Natural killer cell (primary cell): ENCODE results near the gene NYAP2. TPM values are rescaled to one million over a fixed set of nuclear protein-coding genes. Genes with fewer than 3 reads are reported as not detected.

Experiments used
- ATAC-seq, 3 donors: fragments of 150-1000 bp in 2 of 3; fragments of 200-7000 bp in 1 of 3; cut with Tn5 transposase; 1 replicate in 1 of 3; 2 replicates in 2 of 3; pipeline ENCODE4 v1.10.0; 2021; ENCODE audit warnings: mild to moderate bottlenecking in 2 of 3, moderate library complexity in 2 of 3
- DNase-seq, 2 donors: peaks; one replicate each; pipeline versions ENCODE4 v3.0.0 to v3.0.0-alpha.2; 2013 to 2021; ENCODE audit warnings: mixed read lengths in 1 of 2
- H3K27ac ChIP-seq: one replicate; pipeline ENCODE4 v1.5.1; 2013; ENCODE audit warnings: mild to moderate bottlenecking, low read length
- H3K27me3 ChIP-seq: one replicate; pipeline ENCODE4 v1.6.1; 2013; ENCODE audit warnings: low read length; ENCODE audit not compliant: control insufficient read depth, insufficient read depth
- H3K36me3 ChIP-seq: one replicate; pipeline ENCODE4 v1.6.1; 2013; ENCODE audit warnings: low read length; ENCODE audit not compliant: control insufficient read depth, insufficient read depth
- H3K4me1 ChIP-seq: one replicate; pipeline ENCODE4 v1.6.1; 2013; ENCODE audit warnings: low read length; ENCODE audit not compliant: control insufficient read depth, insufficient read depth
- H3K4me3 ChIP-seq: one replicate; pipeline ENCODE4 v1.5.1; 2013; ENCODE audit warnings: low read length
- H3K9me3 ChIP-seq: one replicate; pipeline ENCODE4 v1.6.1; 2013; ENCODE audit warnings: low read length; ENCODE audit not compliant: control insufficient read depth, insufficient read depth
- H3K27ac Mint-ChIP-seq, 2 donors: one replicate each; pipeline ENCODE4 v1.8.0; 2022; ENCODE audit warnings: mild to moderate bottlenecking in 2 of 2, mixed read lengths in 2 of 2, moderate library complexity in 1 of 2
- H3K27me3 Mint-ChIP-seq, 2 donors: one replicate each; pipeline ENCODE4 v1.8.0; 2022; ENCODE audit warnings: low read depth in 2 of 2, mixed read lengths in 2 of 2
- H3K36me3 Mint-ChIP-seq: one replicate; pipeline ENCODE4 v1.8.0; 2022; ENCODE audit warnings: mixed read lengths
- H3K4me1 Mint-ChIP-seq, 2 donors: one replicate each; pipeline ENCODE4 v1.8.0; 2022; ENCODE audit warnings: mixed read lengths in 2 of 2
- H3K4me3 Mint-ChIP-seq: one replicate; pipeline ENCODE4 v1.8.0; 2022; ENCODE audit warnings: mild to moderate bottlenecking, moderate library complexity, mixed read lengths
- H3K9me3 Mint-ChIP-seq, 2 donors: one replicate each; pipeline ENCODE4 v1.8.0; 2022; ENCODE audit warnings: mixed read lengths in 2 of 2
- CTCF ChIP-seq: fragments of 200-600 bp; IDR thresholded peaks from one replicate; pipeline ENCODE4 v1.8.0; 2022; ENCODE audit warnings: antibody characterized with exemption
- WGBS: methylation state at CpG from one replicate; pipeline ENCODE4 v1.1.7; 2013; ENCODE audit warnings: missing lambda C conversion rate; ENCODE audit not compliant: insufficient coverage; 5-methylcytosine and 5-hydroxymethylcytosine counted together
- intact Hi-C: fragments of 100-400 bp; cut with micrococcal nuclease; formaldehyde crosslinking; loops from one replicate; pipeline ENCODE4 v1.14.2; 2022
- total RNA-seq, 4 donors: library from RNA; stranded (reverse); fragments of 120-200 nt in 1 of 4; gene quantifications; one replicate each; pipeline versions ENCODE4 v1.2.3 to v1.2.4, GENCODE V29; 2013 to 2022

Gene NYAP2
- total RNA-seq, 3 donors from 2014 or later (not counting 1 experiment from before 2014, with no cell fraction given): 0.14 TPM; not detected in 2

GRCh38 chr2:225416616-225417367 is 17.3 kb downstream of the NYAP2 start:
- H3K27ac Mint-ChIP-seq: no peak overlapping the region
- Histone ChIP-seq H3K4me3 (no peak overlapping the region), H3K36me3 (no peaks in the 10 kb centered on the region), H3K9me3 (no peaks in the 10 kb centered on the region), H3K4me1 (no peaks in the 10 kb centered on the region), H3K27me3 (no peaks in the 10 kb centered on the region), H3K27ac (no peak overlapping the region)
- H3K4me1 Mint-ChIP-seq: no peaks in the 10 kb centered on the region
- H3K36me3 Mint-ChIP-seq: no peaks in the 10 kb centered on the region
- ATAC-seq: no peak
- TF ChIP-seq CTCF: no peak
- H3K27me3 Mint-ChIP-seq: peaks cover 0 to 5% of the 10 kb centered on the region in 2 donors
- intact Hi-C loops: no loop called here
- no peak for DNase-seq
- no peak overlapping the region for H3K4me3 Mint-ChIP-seq
- WGBS: 73% methylated on average over 1 of the region's 3 CpGs
- no peaks in the 10 kb centered on the region for H3K9me3 Mint-ChIP-seq

- peaks cover 0 to 7% of the 10 kb centered on the region in 2 donors for H3K27me3 Mint-ChIP-seq
- H3K36me3 Mint-ChIP-seq: no peaks in the 10 kb centered on the region
- no peak overlapping the region for H3K4me3 ChIP-seq
- H3K27ac Mint-ChIP-seq: no peak overlapping the region
- H3K4me1 ChIP-seq: no peaks in the 10 kb centered on the region
- no peaks in the 10 kb centered on the region for H3K9me3 Mint-ChIP-seq
- no peak for DNase-seq
- no peak overlapping the region for H3K27ac ChIP-seq
- no peaks in the 10 kb centered on the region for H3K4me1 Mint-ChIP-seq
- no peaks in the 10 kb centered on the region for H3K36me3 ChIP-seq
- ATAC-seq: no peak
- H3K27me3 ChIP-seq: no peaks in the 10 kb centered on the region
- H3K9me3 ChIP-seq: no peaks in the 10 kb centered on the region
- no peak for TF ChIP-seq CTCF
- no peak overlapping the region for H3K4me3 Mint-ChIP-seq
- WGBS: 95% methylated on average over 6 of the region's 6 CpGs
- intact Hi-C loops: no loop called here
Observed at GRCh38 chr2:225419033-225419432, 19.5 kb downstream of the NYAP2 start.

GRCh38 chr2:225422145-225422544 is 22.6 kb downstream of the NYAP2 start:
- DNase-seq (no peak), ATAC-seq (no peak)
- Mint-ChIP-seq H3K4me1 (no peaks in the 10 kb centered on the region), H3K9me3 (no peaks in the 10 kb centered on the region), H3K4me3 (no peak overlapping the region), H3K27ac (no peak overlapping the region), H3K36me3 (no peaks in the 10 kb centered on the region), H3K27me3 (peaks cover 0 to 7% of the 10 kb centered on the region in 2 donors)
- H3K9me3 ChIP-seq: no peaks in the 10 kb centered on the region
- WGBS: no CpG with 5 or more reads among the region's 2 CpGs
- H3K27ac ChIP-seq: no peak overlapping the region
- no peaks in the 10 kb centered on the region for H3K27me3 ChIP-seq
- H3K4me3 ChIP-seq: no peak overlapping the region
- no peaks in the 10 kb centered on the region for H3K4me1 ChIP-seq
- intact Hi-C loops: no loop called here
- no peaks in the 10 kb centered on the region for H3K36me3 ChIP-seq
- no peak for TF ChIP-seq CTCF

GRCh38 chr2:225425284-225425683 is 25.8 kb downstream of the NYAP2 start:
- Mint-ChIP-seq H3K27me3 (peaks cover 8 to 9% of the 10 kb centered on the region in 2 donors), H3K9me3 (no peaks in the 10 kb centered on the region), H3K4me3 (no peak overlapping the region), H3K27ac (no peak overlapping the region), H3K4me1 (no peaks in the 10 kb centered on the region), H3K36me3 (no peaks in the 10 kb centered on the region)
- no peak for TF ChIP-seq CTCF
- ATAC-seq: no peak
- DNase-seq: no peak
- WGBS: 83% methylated on average over 1 of the region's 1 CpG
- Histone ChIP-seq H3K4me1 (no peaks in the 10 kb centered on the region), H3K27ac (no peak overlapping the region), H3K36me3 (no peaks in the 10 kb centered on the region), H3K9me3 (no peaks in the 10 kb centered on the region), H3K27me3 (peaks cover 3% of the 10 kb centered on the region), H3K4me3 (no peak overlapping the region)
- intact Hi-C loops: no loop called here
